ENCODE data around the gene ARPP19.

- TF ChIP-seq EP300 (conservative IDR thresholded peaks at IDR 0.05; ENCODE audit: poor library complexity, severe bottlenecking) (no peak), POLR2AphosphoS5 (IDR thresholded peaks at IDR 0.05) (no peak), EZH2 (IDR thresholded peaks at IDR 0.05; ENCODE audit: borderline replicate concordance, insufficient read depth, low read length, poor library complexity, severe bottlenecking) (no peak), REST (IDR thresholded peaks at IDR 0.05; ENCODE audit: borderline replicate concordance) (no peak), RAD21 (conservative IDR thresholded peaks at IDR 0.05) (no peak), MXI1 (conservative IDR thresholded peaks at IDR 0.05; ENCODE audit: poor library complexity, severe bottlenecking) (no peak), SMC3 (conservative IDR thresholded peaks at IDR 0.05; ENCODE audit: poor library complexity) (no peak), TAF1 (IDR thresholded peaks at IDR 0.05; ENCODE audit: low read depth) (no peak)
- TF ChIP-seq, protein P1, sequence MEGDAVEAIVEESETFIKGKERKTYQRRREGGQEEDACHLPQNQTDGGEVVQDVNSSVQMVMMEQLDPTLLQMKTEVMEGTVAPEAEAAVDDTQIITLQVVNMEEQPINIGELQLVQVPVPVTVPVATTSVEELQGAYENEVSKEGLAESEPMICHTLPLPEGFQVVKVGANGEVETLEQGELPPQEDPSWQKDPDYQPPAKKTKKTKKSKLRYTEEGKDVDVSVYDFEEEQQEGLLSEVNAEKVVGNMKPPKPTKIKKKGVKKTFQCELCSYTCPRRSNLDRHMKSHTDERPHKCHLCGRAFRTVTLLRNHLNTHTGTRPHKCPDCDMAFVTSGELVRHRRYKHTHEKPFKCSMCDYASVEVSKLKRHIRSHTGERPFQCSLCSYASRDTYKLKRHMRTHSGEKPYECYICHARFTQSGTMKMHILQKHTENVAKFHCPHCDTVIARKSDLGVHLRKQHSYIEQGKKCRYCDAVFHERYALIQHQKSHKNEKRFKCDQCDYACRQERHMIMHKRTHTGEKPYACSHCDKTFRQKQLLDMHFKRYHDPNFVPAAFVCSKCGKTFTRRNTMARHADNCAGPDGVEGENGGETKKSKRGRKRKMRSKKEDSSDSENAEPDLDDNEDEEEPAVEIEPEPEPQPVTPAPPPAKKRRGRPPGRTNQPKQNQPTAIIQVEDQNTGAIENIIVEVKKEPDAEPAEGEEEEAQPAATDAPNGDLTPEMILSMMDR (IDR thresholded peaks at IDR 0.05; ENCODE audit: poor library complexity, severe bottlenecking) = no peak
Observed at GRCh38 chr15:52523192-52523591, 45.6 kb downstream of the ARPP19 start.
